GM10266 (cell line): Measurements from ENCODE around the gene GPR173.

Experiments used
- DNase-seq: peaks from one replicate; pipeline ENCODE4 v3.0.0; 2012; ENCODE audit errors: extremely low spot score
- TF ChIP-seq, protein P1 (sequence below): IDR thresholded peaks from 2 replicates; pipeline ENCODE4 v1.5.1; 2012; ENCODE audit warnings: mild to moderate bottlenecking, low read depth; ENCODE audit not compliant: control insufficient read depth, insufficient read depth; ENCODE audit errors: missing control alignments

Gene GPR173

GRCh38 chrX:53076671-53077070, 28.1 kb downstream of the GPR173 start:
- TF ChIP-seq, protein P1, sequence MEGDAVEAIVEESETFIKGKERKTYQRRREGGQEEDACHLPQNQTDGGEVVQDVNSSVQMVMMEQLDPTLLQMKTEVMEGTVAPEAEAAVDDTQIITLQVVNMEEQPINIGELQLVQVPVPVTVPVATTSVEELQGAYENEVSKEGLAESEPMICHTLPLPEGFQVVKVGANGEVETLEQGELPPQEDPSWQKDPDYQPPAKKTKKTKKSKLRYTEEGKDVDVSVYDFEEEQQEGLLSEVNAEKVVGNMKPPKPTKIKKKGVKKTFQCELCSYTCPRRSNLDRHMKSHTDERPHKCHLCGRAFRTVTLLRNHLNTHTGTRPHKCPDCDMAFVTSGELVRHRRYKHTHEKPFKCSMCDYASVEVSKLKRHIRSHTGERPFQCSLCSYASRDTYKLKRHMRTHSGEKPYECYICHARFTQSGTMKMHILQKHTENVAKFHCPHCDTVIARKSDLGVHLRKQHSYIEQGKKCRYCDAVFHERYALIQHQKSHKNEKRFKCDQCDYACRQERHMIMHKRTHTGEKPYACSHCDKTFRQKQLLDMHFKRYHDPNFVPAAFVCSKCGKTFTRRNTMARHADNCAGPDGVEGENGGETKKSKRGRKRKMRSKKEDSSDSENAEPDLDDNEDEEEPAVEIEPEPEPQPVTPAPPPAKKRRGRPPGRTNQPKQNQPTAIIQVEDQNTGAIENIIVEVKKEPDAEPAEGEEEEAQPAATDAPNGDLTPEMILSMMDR = no peak
- no peak for DNase-seq

DNA sequence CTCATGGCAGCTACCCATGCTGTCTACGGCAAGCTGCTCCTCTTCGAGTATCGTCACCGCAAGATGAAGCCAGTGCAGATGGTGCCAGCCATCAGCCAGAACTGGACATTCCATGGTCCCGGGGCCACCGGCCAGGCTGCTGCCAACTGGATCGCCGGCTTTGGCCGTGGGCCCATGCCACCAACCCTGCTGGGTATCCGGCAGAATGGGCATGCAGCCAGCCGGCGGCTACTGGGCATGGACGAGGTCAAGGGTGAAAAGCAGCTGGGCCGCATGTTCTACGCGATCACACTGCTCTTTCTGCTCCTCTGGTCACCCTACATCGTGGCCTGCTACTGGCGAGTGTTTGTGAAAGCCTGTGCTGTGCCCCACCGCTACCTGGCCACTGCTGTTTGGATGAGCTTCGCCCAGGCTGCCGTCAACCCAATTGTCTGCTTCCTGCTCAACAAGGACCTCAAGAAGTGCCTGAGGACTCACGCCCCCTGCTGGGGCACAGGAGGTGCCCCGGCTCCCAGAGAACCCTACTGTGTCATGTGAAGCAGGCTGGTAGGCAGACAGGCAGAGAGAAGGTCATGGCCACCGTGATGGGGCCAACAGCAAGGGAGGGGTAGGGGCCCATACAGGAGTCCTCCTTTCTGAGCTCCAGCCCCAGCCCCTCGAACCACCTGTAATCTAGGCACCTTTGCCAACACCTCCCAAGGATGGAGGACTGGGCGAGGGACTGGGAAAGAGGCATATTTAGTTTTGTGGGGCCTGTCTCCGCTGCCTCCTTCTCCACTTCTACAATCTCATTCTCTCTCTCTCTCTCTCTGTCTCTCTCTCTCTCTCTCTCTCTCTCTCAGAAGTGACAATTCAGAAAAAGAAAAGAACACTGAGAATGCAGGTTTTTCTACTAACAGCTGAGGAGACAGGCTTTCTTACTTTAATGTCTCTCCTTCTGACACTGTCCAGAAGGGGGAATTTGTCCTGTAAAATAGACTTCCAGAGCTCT, 28.9 kb downstream of the GPR173 start:
- TF ChIP-seq, protein P1 = no peak
- no peak for DNase-seq

- DNase-seq = no peak
- TF ChIP-seq, protein P1 = no peak
Measured at GRCh38 chrX:53078943-53079342, 30.4 kb downstream of the GPR173 start.

- TF ChIP-seq, protein P1 = no peak
- DNase-seq = no peak
Measured at GRCh38 chrX:53080628-53081580, 32.3 kb downstream of the GPR173 start.

DNA sequence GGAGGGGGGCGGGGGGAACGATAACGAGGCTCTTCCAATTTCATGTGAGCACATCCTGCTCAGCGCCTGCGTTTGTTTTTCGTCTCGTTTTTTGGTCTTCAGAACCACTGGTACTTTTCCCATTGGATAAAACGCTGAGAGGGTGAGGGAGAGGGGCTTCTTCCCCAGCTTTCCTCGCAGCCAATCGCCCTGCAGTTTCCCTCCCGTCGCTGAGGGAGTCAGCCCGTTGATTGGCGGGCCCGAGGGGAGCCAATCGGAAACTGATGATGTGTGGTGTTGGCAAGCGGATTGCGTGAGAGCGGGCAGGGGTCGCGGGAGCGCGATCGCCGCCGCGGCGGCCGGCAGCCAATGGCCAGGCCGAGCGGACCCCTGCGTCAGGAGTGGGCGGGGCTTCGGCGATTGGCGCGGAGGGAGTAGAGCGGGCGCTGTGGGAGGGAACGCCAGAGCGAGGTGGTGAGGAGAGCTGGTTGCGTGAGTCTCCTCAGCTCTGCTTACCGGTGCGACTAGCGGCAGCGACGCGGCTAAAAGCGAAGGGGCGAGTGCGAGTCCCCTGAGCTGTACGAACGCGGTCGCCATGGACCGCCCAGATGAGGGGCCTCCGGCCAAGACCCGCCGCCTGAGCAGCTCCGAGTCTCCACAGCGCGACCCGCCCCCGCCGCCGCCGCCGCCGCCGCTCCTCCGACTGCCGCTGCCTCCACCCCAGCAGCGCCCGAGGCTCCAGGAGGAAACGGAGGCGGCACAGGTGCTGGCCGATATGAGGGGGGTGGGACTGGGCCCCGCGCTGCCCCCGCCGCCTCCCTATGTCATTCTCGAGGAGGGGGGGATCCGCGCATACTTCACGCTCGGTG, 33.6 kb downstream of the GPR173 start, which contains the start of gene TSPYL2:
TSS of gene TSPYL2 (plus strand) at position 443 of the 848 bp plus-strand sequence. CDS start at position 575, 132 bp downstream.
- DNase-seq = peak; percentile 92
- TF ChIP-seq, protein P1 = no peak

DNA sequence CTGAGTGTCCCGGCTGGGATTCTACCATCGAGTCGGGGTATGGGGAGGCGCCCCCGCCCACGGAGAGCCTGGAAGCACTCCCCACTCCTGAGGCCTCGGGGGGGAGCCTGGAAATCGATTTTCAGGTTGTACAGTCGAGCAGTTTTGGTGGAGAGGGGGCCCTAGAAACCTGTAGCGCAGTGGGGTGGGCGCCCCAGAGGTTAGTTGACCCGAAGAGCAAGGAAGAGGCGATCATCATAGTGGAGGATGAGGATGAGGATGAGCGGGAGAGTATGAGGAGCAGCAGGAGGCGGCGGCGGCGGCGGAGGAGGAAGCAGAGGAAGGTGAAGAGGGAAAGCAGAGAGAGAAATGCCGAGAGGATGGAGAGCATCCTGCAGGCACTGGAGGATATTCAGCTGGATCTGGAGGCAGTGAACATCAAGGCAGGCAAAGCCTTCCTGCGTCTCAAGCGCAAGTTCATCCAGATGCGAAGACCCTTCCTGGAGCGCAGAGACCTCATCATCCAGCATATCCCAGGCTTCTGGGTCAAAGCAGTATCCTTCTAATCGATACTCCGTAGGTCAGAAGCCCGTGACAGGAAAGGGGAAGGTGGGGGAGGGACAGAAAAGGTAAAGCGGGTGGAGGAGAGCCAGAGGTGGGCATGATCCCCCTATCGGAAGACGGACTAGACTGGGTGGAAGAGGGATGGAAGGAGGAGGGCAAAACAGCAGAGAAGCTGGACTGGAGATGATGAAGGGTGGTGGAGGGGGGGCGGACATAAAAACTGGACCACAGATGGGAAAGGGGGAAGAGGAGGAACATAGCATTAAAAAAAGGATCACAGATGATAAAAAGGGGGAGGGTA, 34.4 kb downstream of the GPR173 start:
- TF ChIP-seq, protein P1 = no peak
- DNase-seq = no peak
